NCI-H187 (cell line): ENCODE measurements around the gene SPRY2.
"Not testable (repeated sequence)": the region's sequence is repeated elsewhere in the genome, so short reads cannot be mapped to it uniquely, and the experiment has no call there.

ENCODE experiments used
- DNase-seq, 2 experiments: peaks; one replicate each; lab custom pipeline; 2025; lab: John Stamatoyannopoulos, UW

The SPRY2 gene, protein sequence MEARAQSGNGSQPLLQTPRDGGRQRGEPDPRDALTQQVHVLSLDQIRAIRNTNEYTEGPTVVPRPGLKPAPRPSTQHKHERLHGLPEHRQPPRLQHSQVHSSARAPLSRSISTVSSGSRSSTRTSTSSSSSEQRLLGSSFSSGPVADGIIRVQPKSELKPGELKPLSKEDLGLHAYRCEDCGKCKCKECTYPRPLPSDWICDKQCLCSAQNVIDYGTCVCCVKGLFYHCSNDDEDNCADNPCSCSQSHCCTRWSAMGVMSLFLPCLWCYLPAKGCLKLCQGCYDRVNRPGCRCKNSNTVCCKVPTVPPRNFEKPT

DNA sequence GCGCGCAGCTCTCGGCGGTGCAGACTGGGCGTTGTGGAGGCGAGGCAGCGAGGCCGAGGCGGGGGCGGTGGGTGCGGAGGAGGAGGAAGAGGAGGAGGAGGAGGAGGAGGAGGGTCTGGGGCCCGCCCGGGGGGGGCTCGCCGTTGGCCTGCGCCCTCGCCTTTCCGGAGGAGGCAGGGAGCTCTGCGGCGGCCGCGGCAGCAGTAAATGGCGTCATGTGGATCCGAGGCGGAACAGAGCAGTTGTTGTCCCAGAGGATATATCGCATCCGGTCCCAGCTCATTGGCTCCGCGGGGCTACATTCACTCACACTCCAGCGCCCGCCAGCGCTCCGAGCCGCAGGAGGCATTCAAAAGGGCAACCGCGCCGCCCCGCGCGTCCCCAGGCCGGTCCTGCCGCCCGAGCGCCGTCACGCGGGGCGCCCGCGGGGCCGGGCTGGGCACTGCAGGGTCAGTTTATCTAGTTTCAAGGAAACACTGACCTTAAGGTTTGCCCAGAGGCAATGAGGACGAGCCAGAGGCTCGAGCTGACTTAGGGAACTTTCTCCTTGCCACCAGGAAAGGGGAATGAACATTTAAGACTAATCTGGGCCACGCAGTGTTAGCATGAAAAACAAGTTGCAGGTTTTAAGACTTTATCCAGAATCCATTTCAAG is at the start of gene SPRY2:
TSS of gene SPRY2 (minus strand) at position 26 of the 655 bp plus-strand sequence. CDS start 3,421 bp downstream, outside the sequence.
- no peak for DNase-seq

DNA sequence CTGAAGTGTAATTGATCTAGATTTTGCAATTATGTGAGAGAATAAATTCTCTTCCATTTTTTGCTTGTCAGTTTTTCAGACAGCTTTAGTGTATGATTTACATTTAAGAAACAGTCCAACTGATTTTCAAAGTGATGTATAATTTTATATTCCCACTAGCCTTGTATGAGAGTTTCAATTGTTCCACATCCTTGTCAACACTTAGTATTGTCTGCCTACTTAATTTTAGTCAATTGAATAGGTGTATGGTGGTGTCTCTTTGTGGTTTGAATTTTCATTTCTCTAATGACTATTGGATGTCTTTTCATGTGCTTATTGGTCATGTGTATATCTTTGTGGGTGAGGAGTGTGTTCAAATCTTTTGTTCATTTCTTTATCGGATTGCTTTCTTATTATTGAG is 49.4 kb upstream of the SPRY2 start:
- DNase-seq: no peak

DNA sequence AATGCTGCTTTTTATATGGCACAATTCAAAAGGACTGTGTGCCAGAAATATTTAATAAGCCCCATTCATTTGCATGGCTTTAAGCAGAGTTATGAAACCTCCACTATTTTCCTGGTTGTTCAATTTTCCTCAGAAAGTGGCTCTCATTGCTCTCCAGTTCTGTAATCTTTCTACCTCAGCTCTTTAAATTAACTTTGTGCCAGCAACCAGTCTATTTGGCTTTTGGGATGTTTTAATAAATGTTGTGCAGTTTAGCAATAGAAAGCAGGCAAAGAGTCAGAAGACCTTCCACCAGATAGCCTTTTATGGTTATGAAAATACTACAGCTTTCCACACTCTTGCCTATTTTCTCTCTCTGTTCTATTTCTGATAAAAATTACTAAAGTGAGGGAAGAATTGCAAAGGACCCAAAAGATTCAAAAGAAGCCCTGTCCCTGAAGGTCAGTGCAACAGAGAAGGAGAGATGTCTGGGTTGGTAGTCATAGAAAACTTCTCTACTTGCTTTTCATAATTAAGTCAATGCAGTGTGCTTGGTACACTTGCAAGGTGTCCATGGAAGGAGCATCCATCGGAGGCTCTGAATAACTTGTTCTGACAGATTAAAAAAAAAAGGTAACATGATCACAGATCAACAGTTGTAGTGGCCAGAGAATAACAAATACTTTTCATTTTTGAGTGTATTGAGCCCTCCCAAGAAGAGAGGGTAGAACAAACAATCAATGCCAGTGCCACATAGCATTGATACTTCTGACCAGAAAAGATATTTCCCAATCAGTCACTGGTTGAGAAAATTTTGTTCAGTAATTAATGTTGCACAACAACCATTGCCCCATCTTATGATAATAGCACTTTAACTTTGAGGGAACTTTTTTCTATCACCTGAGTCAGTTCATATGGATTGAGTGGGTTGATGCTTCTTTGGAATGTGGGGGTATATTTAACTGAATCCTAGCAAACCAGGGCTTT is 48.4 kb upstream of the SPRY2 start:
- no peak for DNase-seq

DNA sequence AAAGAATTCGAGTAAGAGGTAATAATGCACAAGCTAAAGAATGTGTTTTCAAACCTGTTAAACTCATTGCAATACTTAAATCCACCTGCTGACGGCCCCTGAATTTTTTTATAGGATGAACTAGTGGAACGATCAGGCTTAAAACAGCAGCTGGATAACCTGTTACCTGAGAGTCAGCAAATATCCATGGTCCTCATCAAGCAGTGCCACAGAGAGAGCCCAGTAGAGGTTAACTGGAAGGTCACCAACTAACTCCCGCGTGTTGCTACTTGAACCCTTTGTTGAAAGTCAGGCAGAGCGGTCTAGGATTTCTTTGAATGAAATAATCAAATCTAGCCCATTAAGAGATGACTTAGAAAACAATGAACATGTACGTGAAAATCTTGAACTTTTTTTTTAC is 47.6 kb upstream of the SPRY2 start:
- no peak for DNase-seq

DNA sequence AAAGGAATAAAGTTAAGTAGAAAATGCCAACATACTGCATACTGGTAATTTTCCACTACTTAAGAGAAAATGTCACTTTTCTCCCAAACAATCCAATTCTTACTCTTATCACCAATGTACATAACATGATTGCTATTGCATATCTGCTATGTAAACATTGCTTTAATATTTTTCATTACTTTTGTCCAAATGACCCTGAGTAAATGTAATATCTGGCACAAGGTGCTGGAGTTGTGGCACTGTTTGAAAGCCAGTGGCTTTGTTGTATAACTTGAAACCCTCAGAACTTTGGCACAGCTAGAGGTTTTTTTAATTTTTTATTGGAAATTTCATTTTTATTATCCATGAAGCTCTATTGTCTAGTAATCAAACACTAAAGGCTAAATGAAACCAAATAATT is 45.7 kb upstream of the SPRY2 start:
- no peak for DNase-seq

DNA sequence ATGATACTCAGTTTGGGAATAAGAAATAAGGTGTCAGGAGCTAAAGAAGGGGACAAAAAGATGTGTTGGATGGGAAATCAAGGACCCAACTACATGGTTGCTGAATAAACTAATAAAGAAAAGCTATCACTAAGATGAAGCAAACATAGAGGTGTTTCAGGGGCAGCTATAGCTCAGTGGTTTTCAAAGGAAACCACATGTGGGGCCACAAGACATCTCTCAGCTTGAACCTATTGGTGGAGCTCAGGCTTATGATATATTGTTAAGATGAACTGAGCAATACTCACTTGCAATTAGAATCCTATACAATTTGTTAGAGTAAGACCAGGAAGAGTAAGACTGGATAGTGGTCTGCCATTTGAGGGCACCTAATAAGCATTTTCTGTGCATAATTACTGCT is 45.1 kb upstream of the SPRY2 start:
- DNase-seq: no peak

DNA sequence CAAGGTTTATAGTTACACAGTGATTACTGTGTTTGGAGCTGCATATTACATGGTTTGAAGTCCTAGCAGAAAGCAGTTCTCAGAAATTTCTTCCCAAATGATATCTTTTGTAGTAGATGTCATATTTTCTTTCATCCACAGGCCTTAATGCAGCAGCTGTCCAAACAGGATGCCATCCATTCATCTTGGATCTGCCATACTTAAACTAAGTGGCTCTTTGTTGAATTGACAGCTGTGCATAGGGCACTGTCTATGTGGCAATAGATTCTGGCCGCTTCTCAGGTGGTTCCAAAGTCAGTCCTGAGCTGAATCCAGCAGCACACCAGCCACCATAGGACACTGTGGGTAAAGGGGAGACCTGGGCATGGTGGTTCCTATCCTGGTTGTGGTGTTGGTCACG is 41.6 kb upstream of the SPRY2 start:
- DNase-seq: no peak

DNA sequence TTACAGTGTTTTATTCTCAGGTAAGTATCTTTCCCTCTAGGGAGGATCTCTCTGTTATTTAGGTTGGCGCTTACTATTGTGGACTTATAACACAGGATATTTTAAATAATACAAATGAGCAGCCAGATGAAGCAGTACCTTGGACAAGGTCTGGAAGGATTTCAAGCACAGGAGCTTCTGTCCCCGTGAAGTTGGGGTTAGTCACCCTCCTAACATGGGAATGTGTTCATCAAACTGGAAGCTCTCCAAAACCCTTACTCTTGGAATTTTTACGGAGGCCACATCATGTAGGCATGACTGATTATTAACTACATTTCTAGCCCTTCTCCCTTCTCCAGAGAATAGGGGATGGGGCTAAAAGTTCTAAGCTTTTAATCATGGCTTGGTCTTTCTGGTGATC is 38.3 kb upstream of the SPRY2 start:
- no peak for DNase-seq

DNA sequence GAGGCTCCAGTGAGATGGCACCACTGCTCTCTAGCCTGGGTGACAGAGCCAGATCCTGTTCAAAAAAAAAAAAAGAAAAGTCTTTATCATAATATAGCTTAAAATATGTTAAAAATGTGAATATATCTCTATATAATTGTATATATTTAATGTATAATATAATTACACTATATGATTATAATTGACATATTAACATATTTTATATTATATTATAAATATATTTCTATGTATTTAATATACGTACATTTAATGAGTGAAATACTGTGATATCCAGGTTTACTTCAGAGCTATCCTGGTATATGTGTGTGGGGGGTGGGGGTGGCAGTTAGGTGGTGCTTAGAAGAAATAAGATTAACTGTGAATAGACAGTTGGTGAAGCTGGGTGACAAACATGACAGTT is 35.6 kb upstream of the SPRY2 start:
- no peak for DNase-seq

DNA sequence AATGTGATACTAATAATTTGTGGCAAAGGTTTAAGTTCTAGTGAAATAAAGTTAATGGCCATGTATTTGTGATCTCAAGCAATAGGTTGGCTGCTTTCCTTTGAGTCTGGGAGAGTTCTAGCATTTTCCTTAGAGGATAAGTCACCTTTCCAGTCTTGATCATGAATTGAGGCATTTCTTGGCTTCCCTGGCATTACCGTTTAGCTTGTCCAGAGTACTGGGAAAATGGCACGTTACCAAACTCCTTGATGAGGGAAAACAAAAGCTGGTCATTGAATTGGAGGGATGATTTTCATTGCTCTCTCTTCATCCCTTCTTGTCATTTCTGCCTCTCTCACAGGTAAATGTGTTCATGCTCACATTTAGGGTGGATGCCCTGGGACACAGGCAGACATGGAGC is 34.0 kb upstream of the SPRY2 start:
- DNase-seq: no peak

DNA sequence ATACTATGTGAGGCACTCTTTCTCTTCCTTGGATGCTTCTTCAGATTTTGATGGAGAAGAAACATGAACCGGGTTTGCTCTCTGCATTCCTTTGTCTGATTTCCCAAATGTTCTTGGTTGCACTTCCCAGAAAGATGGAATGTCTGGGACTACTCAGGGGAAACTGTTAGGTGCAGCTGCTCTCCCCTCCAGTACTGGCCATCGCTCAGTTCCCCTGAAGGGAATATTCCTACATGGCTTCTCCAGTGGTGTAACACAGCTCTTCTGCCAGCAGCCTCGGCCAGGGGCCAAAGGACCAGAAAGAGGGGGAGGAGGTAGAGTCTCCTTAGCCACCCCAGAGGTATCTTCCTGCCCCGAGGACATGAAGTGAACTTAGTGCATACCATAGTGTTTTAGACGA is 33.5 kb upstream of the SPRY2 start:
- DNase-seq: no peak

DNA sequence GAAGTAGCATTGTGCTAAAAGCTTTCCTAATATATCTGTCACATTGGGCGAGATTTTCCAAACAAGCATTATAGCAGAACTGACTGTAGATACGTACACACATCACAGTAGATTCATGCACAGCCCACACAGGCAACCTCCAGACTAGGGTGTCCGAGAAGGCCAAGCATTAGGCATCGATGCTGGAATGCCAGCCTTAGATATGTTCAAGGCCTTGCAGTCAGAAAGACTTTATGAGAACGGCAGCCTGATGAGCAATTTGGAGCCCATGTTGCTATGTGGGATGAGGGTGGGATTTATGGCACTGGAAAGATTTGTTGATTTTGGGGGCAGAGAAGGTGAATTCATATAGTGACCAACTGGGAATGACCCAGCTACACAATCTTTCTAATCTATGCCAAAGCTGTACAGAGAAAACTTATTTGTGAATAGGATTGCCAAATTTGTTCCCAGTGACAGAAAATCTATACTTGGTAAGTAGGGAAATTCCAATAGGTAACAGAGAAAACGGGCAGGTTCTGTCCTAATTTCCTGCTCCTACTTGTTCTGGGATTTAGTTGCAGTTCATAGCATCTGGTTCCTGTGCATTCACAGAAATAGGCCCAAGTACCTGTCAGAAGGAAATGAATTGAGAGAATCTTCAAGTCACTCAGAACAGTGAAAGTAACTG is 31.0 kb upstream of the SPRY2 start:
- DNase-seq: no peak

DNA sequence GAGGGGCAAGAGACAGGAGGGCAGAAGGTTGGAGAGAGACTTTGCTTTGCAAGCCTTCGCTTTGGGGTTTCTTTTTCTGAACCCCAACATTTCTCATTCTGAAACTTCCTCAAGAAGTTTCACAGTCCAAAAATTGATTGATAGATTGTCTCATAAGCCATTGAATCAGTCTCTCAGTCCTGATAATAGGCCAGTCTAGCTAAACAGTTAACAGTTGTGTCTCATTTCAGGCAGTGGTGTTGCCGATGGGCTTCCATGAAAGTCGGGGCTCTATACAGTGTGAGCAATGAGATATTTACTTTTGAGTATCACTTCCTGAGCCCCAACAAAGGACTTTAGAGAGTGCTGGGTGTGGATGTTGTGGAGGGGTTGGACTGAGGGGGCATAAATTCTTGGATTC is 26.5 kb upstream of the SPRY2 start:
- DNase-seq: no peak

DNA sequence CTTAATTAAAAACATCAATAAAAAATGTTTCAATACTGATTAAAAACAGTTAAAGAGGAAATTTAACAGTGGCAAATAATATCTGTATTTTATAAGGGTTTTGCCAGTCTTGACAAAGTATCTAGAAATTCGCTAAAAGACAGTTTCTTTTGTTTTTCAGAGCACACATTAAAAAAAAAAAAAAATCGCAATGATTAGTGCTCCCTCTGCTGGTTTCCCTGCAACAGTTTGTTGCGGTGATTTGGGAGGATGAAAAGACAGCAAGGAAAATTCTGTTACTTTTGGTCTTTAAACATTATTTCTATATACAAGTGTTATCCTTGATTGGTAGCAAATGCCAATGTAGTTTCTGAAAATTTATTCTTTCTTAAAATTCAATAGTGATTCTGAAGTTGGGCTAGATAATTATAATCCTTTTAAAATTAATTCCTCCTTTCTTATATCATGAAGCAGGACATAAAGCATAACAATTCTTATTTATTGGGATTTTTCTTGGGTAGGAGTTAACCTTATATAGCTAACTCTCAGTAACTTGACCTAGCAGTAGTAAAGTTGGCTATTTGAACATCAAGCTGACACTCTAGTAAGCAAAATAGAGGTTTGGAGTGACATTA is 23.1 kb upstream of the SPRY2 start:
- no peak for DNase-seq

DNA sequence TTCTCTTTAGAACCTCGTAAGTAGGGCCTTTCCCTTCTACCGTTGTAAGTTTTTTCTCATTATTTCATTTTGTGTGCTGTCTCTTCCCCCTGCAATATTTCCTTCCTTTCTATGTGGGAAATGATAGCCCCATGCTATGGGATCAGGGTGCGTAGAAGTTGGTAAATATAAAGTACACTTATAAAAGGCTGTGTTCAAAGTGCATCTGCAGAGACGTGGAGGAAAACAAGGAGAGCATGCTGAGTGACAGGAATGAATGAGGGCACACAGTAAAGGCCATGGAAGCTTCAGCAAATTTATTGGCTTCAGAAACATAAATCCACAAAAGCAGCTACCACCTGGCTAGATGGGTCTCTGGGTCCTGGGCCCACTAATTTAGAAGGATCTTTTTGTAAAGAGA is 21.6 kb upstream of the SPRY2 start:
- DNase-seq: no peak

DNA sequence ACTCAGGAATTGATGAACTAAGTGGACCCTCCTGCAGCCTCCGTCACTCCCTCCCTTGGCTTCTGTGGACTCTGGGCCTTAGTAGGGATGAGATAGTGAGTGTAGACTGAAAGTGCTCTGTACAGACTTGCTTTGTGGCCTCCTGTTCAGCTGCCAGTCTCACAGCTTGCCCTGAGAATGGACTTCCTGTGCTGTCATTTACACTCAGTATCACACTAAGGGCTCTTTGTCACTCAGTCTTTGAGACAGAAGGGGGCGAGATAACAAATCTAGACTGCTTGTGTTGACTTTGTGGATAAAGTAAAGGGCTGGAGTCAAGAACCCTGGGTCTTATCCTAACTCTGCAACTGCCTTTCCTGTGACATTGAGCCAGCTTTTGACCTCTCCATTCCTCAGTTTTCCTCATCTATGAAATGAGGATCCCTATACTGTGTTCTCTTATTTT is 21.0 kb upstream of the SPRY2 start:
- no peak for DNase-seq

DNA sequence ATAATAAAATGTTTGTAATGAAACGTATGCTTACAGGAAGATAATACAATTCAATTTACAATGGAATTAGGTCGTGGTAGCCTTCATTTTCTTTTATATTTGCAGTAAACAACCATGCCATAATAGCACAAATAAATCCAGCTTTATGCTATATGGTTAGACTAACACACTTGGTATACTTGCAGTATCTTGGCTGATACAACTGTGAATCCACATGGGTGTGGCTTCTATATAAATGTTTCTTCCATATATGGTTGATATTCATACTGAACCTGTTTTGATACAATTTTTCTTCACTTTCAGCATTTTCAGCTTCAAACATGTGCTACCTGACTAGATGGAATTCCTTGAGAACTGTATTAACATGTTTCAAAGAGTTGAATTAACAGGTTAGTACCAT is 20.4 kb upstream of the SPRY2 start:
- DNase-seq: no peak

DNA sequence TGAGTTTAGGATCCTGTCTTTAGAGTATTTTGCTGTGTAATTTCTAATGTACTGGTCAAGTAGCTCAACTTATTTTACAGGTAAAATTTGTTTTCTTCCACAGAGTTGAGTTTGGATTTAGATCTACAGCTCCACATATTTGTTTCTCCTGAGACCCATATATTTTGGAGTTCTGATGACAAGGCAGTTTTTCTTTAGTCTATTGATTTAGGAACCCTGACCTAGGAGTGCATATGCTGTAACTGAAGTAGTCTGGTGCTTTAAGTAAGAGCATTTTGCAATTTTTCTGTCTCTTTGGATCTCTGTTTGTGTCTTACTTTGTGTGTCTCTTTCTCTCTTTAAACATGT is 19.5 kb upstream of the SPRY2 start:
- no peak for DNase-seq

DNA sequence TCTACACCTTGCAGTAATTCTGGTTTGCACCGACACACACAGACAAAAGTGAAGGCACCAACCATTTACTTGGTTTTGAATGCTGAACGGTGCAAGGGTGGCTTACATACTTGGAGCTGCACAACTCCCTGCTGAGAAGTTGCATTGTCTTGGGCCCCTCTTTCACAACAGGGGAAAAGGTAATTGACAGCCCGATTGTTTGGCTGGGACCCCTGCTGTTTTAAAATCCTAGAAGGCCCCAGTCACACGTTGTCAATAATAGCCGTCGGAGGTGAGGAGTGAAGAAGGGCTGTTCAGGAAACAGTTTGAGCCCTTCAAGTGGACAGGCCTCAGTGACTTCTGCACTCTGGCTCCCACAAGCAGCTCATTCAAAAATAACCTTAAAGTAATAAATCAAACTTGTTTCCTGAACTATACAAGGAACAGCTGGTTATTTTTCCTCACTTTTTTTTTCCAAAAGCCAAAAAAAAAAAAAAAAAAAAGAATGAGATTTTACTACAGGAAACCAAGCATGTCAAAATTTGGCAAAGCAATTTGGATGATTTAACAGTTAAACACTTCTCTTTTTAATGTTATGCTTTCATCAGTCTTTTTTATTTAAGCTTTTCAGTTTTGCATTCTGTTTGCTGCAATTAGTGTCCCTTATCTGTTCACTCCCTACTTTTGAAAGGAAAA is 19.0 kb upstream of the SPRY2 start:
- DNase-seq: no peak

DNA sequence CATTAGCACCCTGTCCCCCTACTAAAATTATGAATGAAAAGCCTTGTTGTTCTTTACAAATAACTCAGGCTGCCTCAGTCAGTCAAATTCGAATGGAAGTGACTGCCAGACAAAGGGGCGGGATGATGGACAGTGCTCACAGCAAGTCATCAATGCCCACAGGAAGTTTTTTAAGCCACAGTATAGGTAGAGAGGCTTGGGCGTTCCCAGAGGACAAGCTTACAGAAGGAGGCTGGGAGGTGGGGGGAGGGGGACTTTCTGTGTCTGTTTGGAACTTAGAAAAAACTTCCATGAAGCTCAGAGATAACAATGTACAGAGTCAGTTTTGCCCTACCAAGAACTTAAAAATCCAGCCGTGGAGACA is 18.5 kb upstream of the SPRY2 start:
- no peak for DNase-seq

DNA sequence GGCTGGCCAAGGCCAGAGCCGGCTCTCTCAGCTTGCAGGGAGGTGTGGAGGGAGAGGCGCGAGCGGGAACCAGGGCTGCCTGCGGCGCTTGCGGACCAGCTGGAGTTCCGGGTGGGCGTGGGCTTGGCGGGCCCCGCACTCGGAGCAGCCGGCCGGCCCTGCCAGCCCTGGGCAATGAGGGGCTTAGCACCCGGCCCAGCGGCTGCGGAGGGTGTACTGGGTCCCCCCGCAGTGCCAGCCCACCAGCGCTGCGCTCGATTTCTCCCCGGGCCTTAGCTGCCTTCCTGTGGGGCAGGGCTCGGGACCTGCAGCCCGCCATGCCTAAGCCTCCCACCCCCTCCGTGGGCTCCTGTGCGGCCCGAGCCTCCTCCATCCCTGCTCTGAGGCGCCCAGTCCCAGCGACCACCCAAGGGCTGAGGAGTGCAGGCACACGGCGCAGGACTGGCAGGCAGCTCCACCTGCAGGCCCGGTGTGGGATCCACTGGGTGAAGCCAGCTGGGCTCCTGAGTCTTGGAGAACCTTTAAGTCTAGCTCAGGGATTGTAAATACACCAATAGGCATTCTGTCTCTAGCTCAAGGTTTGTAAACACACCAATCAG is 14.7 kb upstream of the SPRY2 start:
- DNase-seq: not testable (repeated sequence)
